Measurements from ENCODE around the gene TRIP12.
"Not testable (repeated sequence)": the region's sequence is repeated elsewhere in the genome, so short reads cannot be mapped to it uniquely, and the experiment has no call there.

Gene TRIP12

DNA sequence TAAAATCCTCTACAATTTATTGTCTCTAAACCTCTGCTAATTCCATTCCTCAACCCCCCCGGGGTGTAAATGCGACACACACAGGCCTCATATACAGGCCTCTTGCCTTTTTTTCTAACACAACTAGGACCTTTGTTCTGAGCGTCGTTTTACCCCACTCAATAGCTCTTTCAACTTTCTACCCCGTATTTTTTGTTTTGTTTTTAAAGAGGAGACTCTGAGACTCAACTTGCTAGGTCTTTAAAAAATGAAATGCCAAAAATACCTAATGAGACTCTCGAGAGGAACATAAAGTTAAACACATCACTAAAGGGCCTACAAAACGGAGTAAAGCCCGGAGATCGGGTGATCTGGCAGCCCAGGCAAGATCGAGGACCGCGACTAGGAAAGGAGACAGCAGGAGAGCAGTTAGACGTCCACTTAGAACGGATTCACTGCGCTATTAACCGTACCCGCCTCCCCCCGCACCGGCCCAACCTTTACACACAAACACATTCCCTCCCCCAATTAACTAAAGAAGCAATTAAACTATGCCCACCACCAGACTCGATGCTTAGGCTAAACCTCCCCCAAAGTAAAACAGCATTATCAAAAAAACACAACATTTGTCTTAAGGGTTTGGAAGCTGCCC is 1.7 kb downstream of the TRIP12 start:
- DNase-seq: peak in 6 of 14 donors; percentile 7 to 38 (median 13)

- no peak for DNase-seq
Measured at GRCh38 chr2:229917793-229918192, 4.0 kb downstream of the TRIP12 start.

GRCh38 chr2:229914171-229914570 is 7.6 kb downstream of the TRIP12 start:
- no peak for DNase-seq

GRCh38 chr2:229910832-229911412 is 10.9 kb downstream of the TRIP12 start:
- DNase-seq: no peak

DNA sequence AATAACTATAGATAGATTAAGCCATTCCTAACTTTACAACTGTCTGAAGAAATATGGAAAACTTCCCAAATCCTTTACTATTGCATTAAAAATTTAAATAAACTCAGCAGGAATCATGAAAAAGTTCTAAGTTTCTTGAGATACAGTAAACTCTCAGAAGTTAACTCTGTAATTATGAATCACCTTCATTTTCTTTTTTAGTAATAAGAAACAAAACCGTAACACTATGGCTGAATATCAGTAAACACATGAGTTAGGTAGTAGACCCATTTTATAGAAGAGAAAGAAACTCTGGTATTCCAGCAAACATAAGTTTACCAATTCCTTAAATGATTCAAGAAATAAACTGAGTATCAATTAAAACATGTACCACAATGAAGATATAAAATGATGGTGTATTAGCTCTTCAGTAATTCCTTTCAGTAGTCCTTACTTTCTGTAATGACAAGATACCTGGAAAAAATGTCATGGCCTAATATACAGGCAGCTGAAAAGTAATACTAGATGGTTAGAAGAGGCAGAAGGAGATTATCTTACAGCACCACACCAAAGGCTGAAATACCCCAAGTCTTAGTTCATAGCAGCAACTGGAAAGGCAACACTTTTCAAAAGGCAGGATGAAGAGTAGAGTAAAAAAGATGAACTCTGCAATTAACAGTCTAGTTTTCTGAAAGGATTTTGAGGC is 11.5 kb downstream of the TRIP12 start:
- no peak for DNase-seq

GRCh38 chr2:229909090-229909489 is 12.7 kb downstream of the TRIP12 start:
- no peak for DNase-seq

- DNase-seq: no peak
Measured at GRCh38 chr2:229905601-229906000, 16.2 kb downstream of the TRIP12 start.

- DNase-seq: no peak
Measured at GRCh38 chr2:229903037-229903436, 18.8 kb downstream of the TRIP12 start.

DNA sequence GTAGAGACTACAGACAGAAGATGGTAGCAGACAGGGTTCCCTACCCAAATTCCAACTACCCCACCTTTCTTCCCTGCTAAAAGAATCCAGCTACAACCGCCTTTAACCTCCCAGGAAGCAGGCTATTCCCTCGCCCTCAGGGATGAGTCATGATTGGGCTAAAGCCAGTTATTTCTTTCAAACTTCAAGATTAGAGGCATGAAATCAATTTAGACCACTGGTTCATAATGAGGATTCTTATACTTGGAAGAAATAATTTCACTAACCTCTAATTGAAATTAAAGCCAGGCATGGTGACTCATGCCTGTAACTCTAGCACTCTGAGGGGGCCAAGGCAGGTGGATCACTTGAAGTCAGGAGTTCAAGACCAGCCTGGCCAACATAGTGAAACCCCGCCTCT is 20.0 kb downstream of the TRIP12 start:
- DNase-seq: no peak

DNA sequence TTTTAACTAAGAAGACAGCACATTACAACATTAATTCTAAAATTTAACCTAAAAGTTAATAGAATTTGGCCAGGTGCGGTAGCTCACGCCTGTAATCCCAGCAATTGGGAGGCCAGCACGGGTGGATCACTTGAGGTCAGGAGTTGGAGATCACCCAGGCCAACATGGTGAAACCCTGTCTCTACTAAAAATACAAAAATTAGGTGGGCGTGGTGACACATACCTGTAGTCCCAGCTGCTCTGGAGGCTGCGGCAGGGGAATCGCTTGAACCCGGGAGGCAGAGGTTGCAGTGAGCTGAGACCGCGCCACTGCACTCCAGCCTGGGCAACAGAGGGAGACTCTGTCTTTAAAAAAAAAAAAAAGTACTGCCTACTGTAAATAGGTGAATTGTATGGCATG is 21.3 kb downstream of the TRIP12 start:
- DNase-seq: not testable (repeated sequence)

- no peak for DNase-seq
Measured at GRCh38 chr2:229900012-229900411, 21.8 kb downstream of the TRIP12 start.

- no peak for DNase-seq
Measured at GRCh38 chr2:229899604-229900003, 22.2 kb downstream of the TRIP12 start.

DNA sequence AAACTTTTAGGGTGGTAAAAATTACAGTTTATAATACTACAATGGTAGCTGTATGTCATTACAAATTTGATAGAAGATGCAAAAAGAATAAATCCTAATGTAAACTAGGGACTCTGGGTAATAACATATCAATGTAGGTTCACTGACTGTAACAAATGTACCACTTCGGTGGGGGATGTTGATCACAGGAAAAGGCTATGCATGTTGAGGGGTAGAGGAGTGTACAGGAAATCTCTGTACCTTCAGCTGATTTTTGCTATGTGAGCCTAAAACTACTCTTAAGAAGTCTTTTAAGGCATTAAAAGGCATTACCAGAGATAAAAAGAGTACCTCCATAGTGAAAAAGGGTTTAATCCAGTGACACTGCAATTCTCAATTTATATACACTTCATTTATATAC is 25.0 kb downstream of the TRIP12 start:
- no peak for DNase-seq

- no peak for DNase-seq
Measured at GRCh38 chr2:229889023-229889422, 32.8 kb downstream of the TRIP12 start.

GRCh38 chr2:229888031-229888430 is 33.8 kb downstream of the TRIP12 start:
- DNase-seq: no peak

- no peak for DNase-seq
Measured at GRCh38 chr2:229887441-229887840, 34.4 kb downstream of the TRIP12 start.

- DNase-seq: no peak
Measured at GRCh38 chr2:229884775-229885699, 36.8 kb downstream of the TRIP12 start.

GRCh38 chr2:229882583-229882982 is 39.2 kb downstream of the TRIP12 start:
- DNase-seq: no peak

DNA sequence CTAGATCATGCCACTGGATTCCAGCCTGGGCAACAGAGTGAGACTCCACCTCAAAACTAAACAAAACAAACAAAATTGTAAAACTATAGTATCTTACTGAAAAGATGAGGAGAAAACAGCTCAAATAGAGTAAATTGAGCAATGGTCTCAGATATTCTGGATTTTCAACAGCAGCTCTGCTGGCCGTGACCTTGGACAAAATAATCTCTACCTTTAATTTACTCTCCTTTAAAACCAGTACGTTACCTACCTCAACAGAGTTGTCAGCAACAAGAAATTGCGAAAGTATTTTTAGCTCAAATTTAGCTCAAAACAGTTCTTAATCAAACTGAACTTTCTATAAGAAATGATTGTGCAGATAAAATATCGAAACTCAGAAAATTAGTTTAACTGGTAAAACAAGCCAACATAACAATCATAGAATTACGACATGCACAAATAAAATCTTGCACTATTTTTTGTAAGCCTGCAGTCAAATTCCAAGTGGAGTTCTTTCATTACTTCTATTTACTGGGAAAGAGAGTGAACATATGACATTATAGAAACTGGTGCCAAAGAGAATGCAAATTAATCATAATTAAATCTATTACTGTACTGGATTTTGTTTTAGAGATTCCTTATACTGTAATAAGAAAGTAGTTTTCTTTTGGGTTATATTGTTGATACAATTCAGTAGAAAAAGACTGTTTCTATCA is 40.8 kb downstream of the TRIP12 start:
- DNase-seq: no peak

DNA sequence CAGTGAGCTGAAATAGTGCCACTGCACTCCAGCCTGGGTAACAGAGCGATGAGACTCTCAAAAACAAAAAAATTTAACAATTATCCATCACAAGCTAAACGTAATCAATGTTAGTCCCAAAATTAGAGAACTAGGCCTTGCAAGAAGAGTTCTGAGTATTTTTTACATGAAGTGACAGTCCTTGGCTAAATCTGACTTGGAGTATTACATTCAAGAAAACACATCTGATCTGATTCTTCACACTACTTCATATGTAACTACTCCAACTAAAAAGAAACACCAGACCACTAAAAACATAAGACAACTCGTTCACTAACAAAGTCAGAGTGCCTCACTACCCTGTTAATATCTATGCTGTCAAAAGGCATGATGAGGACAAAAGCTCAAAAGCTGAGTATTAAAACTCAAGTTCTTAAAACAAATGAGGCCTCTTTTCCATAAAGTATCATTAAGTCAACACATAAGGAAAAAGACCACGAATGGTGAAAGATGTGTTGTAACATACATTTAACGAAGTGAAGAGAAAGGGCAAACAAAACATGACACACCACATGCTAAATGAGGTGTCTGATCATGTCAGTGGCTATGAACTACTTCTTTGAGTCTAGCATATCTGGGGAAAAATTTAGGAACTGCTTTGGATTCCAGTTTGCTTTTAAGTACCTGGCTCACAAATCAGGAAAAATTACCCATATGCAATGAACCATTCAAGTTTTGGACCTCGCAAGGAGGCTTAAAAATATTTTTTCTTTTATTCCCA is 42.4 kb downstream of the TRIP12 start:
- DNase-seq: no peak

GRCh38 chr2:229875549-229875948 is 46.3 kb downstream of the TRIP12 start:
- no peak for DNase-seq

GRCh38 chr2:229874647-229875046 is 47.2 kb downstream of the TRIP12 start:
- DNase-seq: no peak
